PC-3 (cell line): ENCODE results near the gene SAMD5. TPM values are rescaled to one million over a fixed set of nuclear protein-coding genes. Genes with fewer than 3 reads are reported as not detected.

Experiments used
- ATAC-seq: fragments of 200-7000 bp; cut with Tn5 transposase; 2 replicates; pipeline ENCODE4 v1.9.1; 2020; ENCODE audit warnings: mild to moderate bottlenecking, moderate library complexity
- BruUV-seq: library from RNA; stranded (reverse); fragments of 400-500 nt; replicated peaks from 2 replicates; lab custom pipeline; 2021; lab: Mats Ljungman, UMichigan
- CTCF ChIA-PET: fragments of 300-600 bp; sonication (Branson Sonifier 250); formaldehyde crosslinking; loops from one replicate; lab custom pipeline; 2022; ENCODE audit warnings: antibody characterized with exemption; lab: Charles Lee
- POLR2A ChIA-PET: fragments of 300-600 bp; sonication (Branson Sonifier 250); formaldehyde crosslinking; loops from one replicate; lab custom pipeline; 2022; ENCODE audit warnings: antibody characterized with exemption; ENCODE audit not compliant: unreplicated experiment; lab: Charles Lee
- DNase-seq: peaks from one replicate; pipeline ENCODE4 v3.0.0-alpha.2; 2015
- H2AFZ ChIP-seq: fragments of 300-600 bp; sonication (generic); 2 replicates; pipeline ENCODE4 v1.6.0; 2016; ENCODE audit warnings: antibody characterized with exemption, low read length
- H3F3A ChIP-seq: fragments of 300-600 bp; sonication (generic); one replicate; pipeline ENCODE4 v1.6.0; 2017; ENCODE audit warnings: antibody characterized with exemption, low read length, control low read depth, mild to moderate bottlenecking; ENCODE audit not compliant: unreplicated experiment
- H3K27ac ChIP-seq: fragments of 300-600 bp; sonication (generic); 2 replicates; pipeline ENCODE4 v1.5.1; 2016; ENCODE audit warnings: mild to moderate bottlenecking, low read length
- H3K27me3 ChIP-seq: fragments of 300-600 bp; sonication (generic); 2 replicates; pipeline ENCODE4 v1.6.1; 2016; ENCODE audit warnings: low read length, mixed read lengths
- H3K36me3 ChIP-seq: fragments of 300-600 bp; sonication (generic); 2 replicates; pipeline ENCODE4 v1.6.1; 2016; ENCODE audit warnings: low read depth, mixed run types, low read length, mixed read lengths
- H3K4me1 ChIP-seq: fragments of 300-600 bp; sonication (generic); 2 replicates; pipeline ENCODE4 v1.5.1; 2016; ENCODE audit warnings: low read length; ENCODE audit not compliant: insufficient read depth
- H3K4me2 ChIP-seq: fragments of 300-600 bp; sonication (generic); 2 replicates; pipeline ENCODE4 v1.6.0; 2016; ENCODE audit warnings: low read length
- H3K4me3 ChIP-seq: fragments of 300-600 bp; sonication (generic); 2 replicates; pipeline ENCODE4 v1.5.1; 2016; ENCODE audit warnings: mild to moderate bottlenecking, low read length, mixed read lengths
- H3K79me2 ChIP-seq: fragments of 300-600 bp; sonication (generic); 2 replicates; pipeline ENCODE4 v1.6.1; 2017; ENCODE audit warnings: low read length, mixed read lengths
- H3K9ac ChIP-seq: fragments of 300-600 bp; sonication (generic); 2 replicates; pipeline ENCODE4 v1.6.0; 2016; ENCODE audit warnings: mild to moderate bottlenecking, low read length
- H3K9me2 ChIP-seq: fragments of 300-600 bp; sonication (generic); replicated peaks from 2 replicates; pipeline ENCODE4 v1.6.1; 2016; ENCODE audit warnings: mixed run types, low read length, mixed read lengths
- H3K9me3 ChIP-seq: fragments of 300-600 bp; sonication (generic); 2 replicates; pipeline ENCODE4 v1.6.1; 2016; ENCODE audit warnings: low read length, mixed read lengths
- H4K20me1 ChIP-seq: fragments of 300-600 bp; sonication (generic); 2 replicates; pipeline ENCODE4 v1.6.1; 2016; ENCODE audit warnings: low read length, mixed read lengths
- EZH2 ChIP-seq: fragments of 300-600 bp; sonication (generic); IDR thresholded peaks from one replicate; pipeline ENCODE4 v1.6.1; 2017; ENCODE audit warnings: antibody characterized with exemption, mild to moderate bottlenecking, low read length; ENCODE audit not compliant: unreplicated experiment
- EZH2phosphoT487 ChIP-seq: fragments of 300-600 bp; sonication (generic); IDR thresholded peaks from 2 replicates; pipeline ENCODE4 v1.6.1; 2018; ENCODE audit warnings: mild to moderate bottlenecking, antibody characterized with exemption, low read length, borderline replicate concordance
- intact Hi-C: fragments of 100-400 bp; cut with micrococcal nuclease; formaldehyde crosslinking; loops from 2 replicates; pipeline ENCODE4 v1.9.0; 2023
- total RNA-seq: library from RNA; depleted of rRNA; stranded (reverse); fragments of >200 nt; gene quantifications from 2 replicates; pipeline ENCODE4 v1.2.3, GENCODE V29; 2014
- TF ChIP-seq, protein P1 (sequence below): fragments of 300-600 bp; sonication (generic); conservative IDR thresholded peaks from 2 replicates; pipeline ENCODE4 v1.5.1; 2017; ENCODE audit warnings: antibody characterized with exemption, low read depth, mild to moderate bottlenecking, low read length

SAMD5 gene
- total RNA-seq, 1 experiment from 2014 or later = 1.8 TPM

DNA sequence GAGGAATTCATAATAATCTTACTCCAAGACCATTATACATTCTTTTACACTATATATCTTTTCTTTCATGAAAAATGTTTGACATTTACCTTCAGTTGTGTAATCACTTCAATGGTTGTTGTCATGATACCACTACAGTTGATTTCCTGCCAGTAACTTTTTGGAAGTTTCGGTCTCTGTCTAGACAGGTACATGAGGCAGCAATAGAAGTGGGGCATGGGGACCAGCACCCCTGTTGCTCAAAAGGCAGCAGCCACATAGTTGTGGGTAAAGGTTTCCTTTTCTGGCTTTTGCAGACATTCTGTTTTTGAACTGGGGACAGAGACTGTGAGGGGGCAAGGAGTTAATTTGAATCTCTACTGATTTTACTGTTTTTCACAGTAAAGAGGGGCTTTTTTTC lies 14.1 kb downstream of the SAMD5 start:
- DNase-seq = no peak
- TF ChIP-seq, protein P1, sequence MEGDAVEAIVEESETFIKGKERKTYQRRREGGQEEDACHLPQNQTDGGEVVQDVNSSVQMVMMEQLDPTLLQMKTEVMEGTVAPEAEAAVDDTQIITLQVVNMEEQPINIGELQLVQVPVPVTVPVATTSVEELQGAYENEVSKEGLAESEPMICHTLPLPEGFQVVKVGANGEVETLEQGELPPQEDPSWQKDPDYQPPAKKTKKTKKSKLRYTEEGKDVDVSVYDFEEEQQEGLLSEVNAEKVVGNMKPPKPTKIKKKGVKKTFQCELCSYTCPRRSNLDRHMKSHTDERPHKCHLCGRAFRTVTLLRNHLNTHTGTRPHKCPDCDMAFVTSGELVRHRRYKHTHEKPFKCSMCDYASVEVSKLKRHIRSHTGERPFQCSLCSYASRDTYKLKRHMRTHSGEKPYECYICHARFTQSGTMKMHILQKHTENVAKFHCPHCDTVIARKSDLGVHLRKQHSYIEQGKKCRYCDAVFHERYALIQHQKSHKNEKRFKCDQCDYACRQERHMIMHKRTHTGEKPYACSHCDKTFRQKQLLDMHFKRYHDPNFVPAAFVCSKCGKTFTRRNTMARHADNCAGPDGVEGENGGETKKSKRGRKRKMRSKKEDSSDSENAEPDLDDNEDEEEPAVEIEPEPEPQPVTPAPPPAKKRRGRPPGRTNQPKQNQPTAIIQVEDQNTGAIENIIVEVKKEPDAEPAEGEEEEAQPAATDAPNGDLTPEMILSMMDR = no peak
- TF ChIP-seq EZH2phosphoT487 (no peak), EZH2 (no peak)
- CTCF ChIA-PET = no interaction called here
- POLR2A ChIA-PET = no interaction called here
- H3K9ac ChIP-seq = no peak overlapping the region
- H2AFZ ChIP-seq = no peak overlapping the region
- no TSS peak for BruUV-seq
- H3K4me1 ChIP-seq = no peaks in the 10 kb centered on the region
- H3K79me2 ChIP-seq = no peaks in the 10 kb centered on the region
- H3K9me2 ChIP-seq = no peaks in the 10 kb centered on the region
- no peaks in the 10 kb centered on the region for H3K9me3 ChIP-seq
- H3K27ac ChIP-seq = no peak overlapping the region
- H3F3A ChIP-seq = no peaks in the 10 kb centered on the region
- no peak overlapping the region for H3K4me3 ChIP-seq
- H3K27me3 ChIP-seq = no peaks in the 10 kb centered on the region
- H3K4me2 ChIP-seq = no peak overlapping the region
- no peaks in the 10 kb centered on the region for H4K20me1 ChIP-seq
- no peak for ATAC-seq
- intact Hi-C loops = no loop called here
- H3K36me3 ChIP-seq = no peaks in the 10 kb centered on the region

DNA sequence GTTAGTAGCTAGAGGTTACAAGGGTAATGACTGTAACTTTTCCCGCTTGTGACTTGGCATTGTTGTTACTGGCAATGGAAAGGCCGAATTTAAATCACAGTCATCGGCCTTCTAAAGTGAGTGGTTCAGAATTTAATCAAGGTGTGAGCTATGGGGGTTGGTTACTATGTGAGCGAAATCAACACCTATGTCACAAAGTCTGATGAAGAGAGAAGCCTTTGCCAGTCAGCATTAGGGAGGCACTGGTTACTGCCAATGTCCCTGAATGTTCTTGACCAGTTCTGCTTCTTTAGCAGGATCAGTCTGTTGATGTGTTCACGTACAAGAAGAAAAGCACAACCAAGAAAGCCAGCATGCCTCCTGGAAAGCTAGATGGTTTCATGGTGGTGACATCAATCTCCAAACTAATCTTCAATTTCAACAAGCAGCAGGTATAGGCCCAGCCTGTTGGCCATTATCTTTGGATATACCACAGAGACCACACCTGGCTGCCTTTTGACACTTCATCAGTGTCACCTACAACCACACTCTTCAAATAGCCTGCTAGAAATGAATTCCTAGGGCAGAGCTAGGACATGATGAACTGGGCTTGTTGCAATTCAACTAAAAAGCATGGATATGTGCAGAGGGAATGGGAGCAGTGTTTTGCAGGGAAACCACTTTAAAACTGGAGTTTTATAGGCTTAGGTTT lies 17.2 kb downstream of the SAMD5 start:
- H3K4me3 ChIP-seq = no peak overlapping the region
- no peaks in the 10 kb centered on the region for H3K9me2 ChIP-seq
- H3K79me2 ChIP-seq = no peaks in the 10 kb centered on the region
- H3K27ac ChIP-seq = no peak overlapping the region
- no peak overlapping the region for H2AFZ ChIP-seq
- ChIA-PET POLR2A (no interaction called here), CTCF (no interaction called here)
- TF ChIP-seq EZH2 (no peak), EZH2phosphoT487 (no peak)
- TF ChIP-seq, protein P1 = no peak
- H3K4me2 ChIP-seq = no peak overlapping the region
- H4K20me1 ChIP-seq = no peaks in the 10 kb centered on the region
- H3K36me3 ChIP-seq = no peaks in the 10 kb centered on the region
- H3K9ac ChIP-seq = no peak overlapping the region
- no peak for DNase-seq
- no peaks in the 10 kb centered on the region for H3K9me3 ChIP-seq
- no peaks in the 10 kb centered on the region for H3F3A ChIP-seq
- no peaks in the 10 kb centered on the region for H3K4me1 ChIP-seq
- intact Hi-C loops = no loop called here
- ATAC-seq = no peak
- no TSS peak for BruUV-seq
- no peaks in the 10 kb centered on the region for H3K27me3 ChIP-seq

DNA sequence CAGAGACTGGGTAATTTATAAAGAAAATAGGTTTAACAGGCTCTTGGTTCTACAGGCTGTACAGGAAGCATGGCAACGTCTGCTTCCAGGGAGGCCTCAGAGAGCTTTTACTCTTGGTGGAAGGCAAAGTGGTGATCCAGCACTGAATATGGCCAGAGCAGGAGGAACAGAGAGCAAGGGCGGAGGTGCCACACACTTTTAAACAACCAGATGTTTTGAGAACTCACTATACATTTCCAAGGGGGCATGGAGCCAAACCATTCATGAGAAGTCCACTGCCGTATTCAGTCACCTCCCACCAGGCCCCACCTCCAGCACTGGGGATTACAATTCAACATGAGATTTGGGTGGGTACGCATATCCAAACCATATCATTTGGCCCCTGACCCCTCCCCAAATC lies 18.7 kb downstream of the SAMD5 start:
- H3K27ac ChIP-seq = no peak overlapping the region
- DNase-seq = no peak
- no peaks in the 10 kb centered on the region for H3K36me3 ChIP-seq
- H3K9ac ChIP-seq = no peak overlapping the region
- no peaks in the 10 kb centered on the region for H3K9me2 ChIP-seq
- H3K4me1 ChIP-seq = no peaks in the 10 kb centered on the region
- H3K9me3 ChIP-seq = no peaks in the 10 kb centered on the region
- TF ChIP-seq, protein P1 = no peak
- TF ChIP-seq EZH2phosphoT487 (no peak), EZH2 (no peak)
- CTCF ChIA-PET = no interaction called here
- intact Hi-C loops = no loop called here
- no peak overlapping the region for H3K4me2 ChIP-seq
- ATAC-seq = no peak
- no peak overlapping the region for H3K4me3 ChIP-seq
- BruUV-seq = no TSS peak
- no peaks in the 10 kb centered on the region for H3F3A ChIP-seq
- H2AFZ ChIP-seq = no peak overlapping the region
- H4K20me1 ChIP-seq = no peaks in the 10 kb centered on the region
- H3K79me2 ChIP-seq = no peaks in the 10 kb centered on the region
- POLR2A ChIA-PET = no interaction called here
- no peaks in the 10 kb centered on the region for H3K27me3 ChIP-seq
